H1 (cell line): ENCODE measurements around the gene ALDH1A3. TPM values are rescaled to one million over a fixed set of nuclear protein-coding genes. Genes with fewer than 3 reads are reported as not detected.
A peak's percentile ranks its signal among the peaks of the same experiment; 100 is the strongest.

ENCODE experiments used
- E2F6 ChIP-seq: IDR thresholded peaks from 2 replicates; pipeline ENCODE4 v1.6.1; 2012; ENCODE audit warnings: inconsistent platforms
- EZH2 ChIP-seq: fragments of 200-600 bp; sonication (generic); IDR thresholded peaks from 2 replicates; pipeline ENCODE4 v1.7.1; 2012; ENCODE audit warnings: low read depth, mild to moderate bottlenecking, moderate library complexity, low read length, inconsistent platforms; ENCODE audit not compliant: severe bottlenecking
- KDM5A ChIP-seq: fragments of 200-600 bp; IDR thresholded peaks from 2 replicates; pipeline ENCODE4 v1.7.1; 2012; ENCODE audit warnings: mild to moderate bottlenecking, low read length, inconsistent platforms, mixed read lengths
- YY1 ChIP-seq: IDR thresholded peaks from 2 replicates; pipeline ENCODE4 v1.6.1; 2011; ENCODE audit warnings: low read depth, mild to moderate bottlenecking, low read length
- polyA plus RNA-seq, 7 experiments: library from polyadenylated mRNA; depleted of rRNA in 3 of 7; stranded (reverse) in 5 of 7; unstranded in 2 of 7; fragments of >200 nt in 5 of 7; fragments of 200-250 nt in 2 of 7; gene quantifications; 1 replicate in 5 of 7; 2 replicates in 1 of 7; 4 replicates in 1 of 7; pipeline versions ENCODE4 v1.2.1 to v1.2.3, GENCODE V29; 2011 to 2013; ENCODE audit warnings: missing spikeins in 2 of 7, mixed read lengths in 2 of 7
- total RNA-seq: library from RNA; stranded (reverse); fragmentation: NEBNext Ultra II Directional; extraction: Animal tissue kit (Norgen Biotek cat#: 25700); gene quantifications from 2 replicates; pipeline ENCODE4 v1.2.1, GENCODE V29; 2021
- TF ChIP-seq, protein P1 (sequence below), 3 experiments: IDR thresholded peaks; 1 replicate in 2 of 3; 2 replicates in 1 of 3; pipeline versions ENCODE4 v1.5.1 to v1.6.1; 2011; ENCODE audit warnings: low read length in 3 of 3, mild to moderate bottlenecking in 3 of 3, inconsistent platforms in 2 of 3, low read depth in 1 of 3, moderate library complexity in 1 of 3; ENCODE audit not compliant: insufficient read depth in 1 of 3; ENCODE audit errors: control extremely low read depth in 1 of 3
- TF ChIP-seq, protein P2 (sequence below): fragments of 300-600 bp; sonication (generic); IDR thresholded peaks from 2 replicates; pipeline ENCODE4 v1.7.1; 2012; ENCODE audit warnings: low read length, moderate library complexity, mild to moderate bottlenecking, inconsistent platforms; ENCODE audit not compliant: insufficient replicate concordance

The ALDH1A3 gene
- total and polyA plus RNA-seq, 2 of the 8 experiments (the other 6 are each of a cell fraction or from before 2014, with no cell fraction given), result 2.2 to 5.5 TPM

- TF ChIP-seq, protein P1, sequence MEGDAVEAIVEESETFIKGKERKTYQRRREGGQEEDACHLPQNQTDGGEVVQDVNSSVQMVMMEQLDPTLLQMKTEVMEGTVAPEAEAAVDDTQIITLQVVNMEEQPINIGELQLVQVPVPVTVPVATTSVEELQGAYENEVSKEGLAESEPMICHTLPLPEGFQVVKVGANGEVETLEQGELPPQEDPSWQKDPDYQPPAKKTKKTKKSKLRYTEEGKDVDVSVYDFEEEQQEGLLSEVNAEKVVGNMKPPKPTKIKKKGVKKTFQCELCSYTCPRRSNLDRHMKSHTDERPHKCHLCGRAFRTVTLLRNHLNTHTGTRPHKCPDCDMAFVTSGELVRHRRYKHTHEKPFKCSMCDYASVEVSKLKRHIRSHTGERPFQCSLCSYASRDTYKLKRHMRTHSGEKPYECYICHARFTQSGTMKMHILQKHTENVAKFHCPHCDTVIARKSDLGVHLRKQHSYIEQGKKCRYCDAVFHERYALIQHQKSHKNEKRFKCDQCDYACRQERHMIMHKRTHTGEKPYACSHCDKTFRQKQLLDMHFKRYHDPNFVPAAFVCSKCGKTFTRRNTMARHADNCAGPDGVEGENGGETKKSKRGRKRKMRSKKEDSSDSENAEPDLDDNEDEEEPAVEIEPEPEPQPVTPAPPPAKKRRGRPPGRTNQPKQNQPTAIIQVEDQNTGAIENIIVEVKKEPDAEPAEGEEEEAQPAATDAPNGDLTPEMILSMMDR (IDR thresholded peaks at IDR 0.05; ENCODE audit: control extremely low read depth in 1 of 3, insufficient read depth in 1 of 3, low read depth in 1 of 3, low read length in 3 of 3), result peak; percentile 88 to 95 (median 92)
- TF ChIP-seq, protein P2, sequence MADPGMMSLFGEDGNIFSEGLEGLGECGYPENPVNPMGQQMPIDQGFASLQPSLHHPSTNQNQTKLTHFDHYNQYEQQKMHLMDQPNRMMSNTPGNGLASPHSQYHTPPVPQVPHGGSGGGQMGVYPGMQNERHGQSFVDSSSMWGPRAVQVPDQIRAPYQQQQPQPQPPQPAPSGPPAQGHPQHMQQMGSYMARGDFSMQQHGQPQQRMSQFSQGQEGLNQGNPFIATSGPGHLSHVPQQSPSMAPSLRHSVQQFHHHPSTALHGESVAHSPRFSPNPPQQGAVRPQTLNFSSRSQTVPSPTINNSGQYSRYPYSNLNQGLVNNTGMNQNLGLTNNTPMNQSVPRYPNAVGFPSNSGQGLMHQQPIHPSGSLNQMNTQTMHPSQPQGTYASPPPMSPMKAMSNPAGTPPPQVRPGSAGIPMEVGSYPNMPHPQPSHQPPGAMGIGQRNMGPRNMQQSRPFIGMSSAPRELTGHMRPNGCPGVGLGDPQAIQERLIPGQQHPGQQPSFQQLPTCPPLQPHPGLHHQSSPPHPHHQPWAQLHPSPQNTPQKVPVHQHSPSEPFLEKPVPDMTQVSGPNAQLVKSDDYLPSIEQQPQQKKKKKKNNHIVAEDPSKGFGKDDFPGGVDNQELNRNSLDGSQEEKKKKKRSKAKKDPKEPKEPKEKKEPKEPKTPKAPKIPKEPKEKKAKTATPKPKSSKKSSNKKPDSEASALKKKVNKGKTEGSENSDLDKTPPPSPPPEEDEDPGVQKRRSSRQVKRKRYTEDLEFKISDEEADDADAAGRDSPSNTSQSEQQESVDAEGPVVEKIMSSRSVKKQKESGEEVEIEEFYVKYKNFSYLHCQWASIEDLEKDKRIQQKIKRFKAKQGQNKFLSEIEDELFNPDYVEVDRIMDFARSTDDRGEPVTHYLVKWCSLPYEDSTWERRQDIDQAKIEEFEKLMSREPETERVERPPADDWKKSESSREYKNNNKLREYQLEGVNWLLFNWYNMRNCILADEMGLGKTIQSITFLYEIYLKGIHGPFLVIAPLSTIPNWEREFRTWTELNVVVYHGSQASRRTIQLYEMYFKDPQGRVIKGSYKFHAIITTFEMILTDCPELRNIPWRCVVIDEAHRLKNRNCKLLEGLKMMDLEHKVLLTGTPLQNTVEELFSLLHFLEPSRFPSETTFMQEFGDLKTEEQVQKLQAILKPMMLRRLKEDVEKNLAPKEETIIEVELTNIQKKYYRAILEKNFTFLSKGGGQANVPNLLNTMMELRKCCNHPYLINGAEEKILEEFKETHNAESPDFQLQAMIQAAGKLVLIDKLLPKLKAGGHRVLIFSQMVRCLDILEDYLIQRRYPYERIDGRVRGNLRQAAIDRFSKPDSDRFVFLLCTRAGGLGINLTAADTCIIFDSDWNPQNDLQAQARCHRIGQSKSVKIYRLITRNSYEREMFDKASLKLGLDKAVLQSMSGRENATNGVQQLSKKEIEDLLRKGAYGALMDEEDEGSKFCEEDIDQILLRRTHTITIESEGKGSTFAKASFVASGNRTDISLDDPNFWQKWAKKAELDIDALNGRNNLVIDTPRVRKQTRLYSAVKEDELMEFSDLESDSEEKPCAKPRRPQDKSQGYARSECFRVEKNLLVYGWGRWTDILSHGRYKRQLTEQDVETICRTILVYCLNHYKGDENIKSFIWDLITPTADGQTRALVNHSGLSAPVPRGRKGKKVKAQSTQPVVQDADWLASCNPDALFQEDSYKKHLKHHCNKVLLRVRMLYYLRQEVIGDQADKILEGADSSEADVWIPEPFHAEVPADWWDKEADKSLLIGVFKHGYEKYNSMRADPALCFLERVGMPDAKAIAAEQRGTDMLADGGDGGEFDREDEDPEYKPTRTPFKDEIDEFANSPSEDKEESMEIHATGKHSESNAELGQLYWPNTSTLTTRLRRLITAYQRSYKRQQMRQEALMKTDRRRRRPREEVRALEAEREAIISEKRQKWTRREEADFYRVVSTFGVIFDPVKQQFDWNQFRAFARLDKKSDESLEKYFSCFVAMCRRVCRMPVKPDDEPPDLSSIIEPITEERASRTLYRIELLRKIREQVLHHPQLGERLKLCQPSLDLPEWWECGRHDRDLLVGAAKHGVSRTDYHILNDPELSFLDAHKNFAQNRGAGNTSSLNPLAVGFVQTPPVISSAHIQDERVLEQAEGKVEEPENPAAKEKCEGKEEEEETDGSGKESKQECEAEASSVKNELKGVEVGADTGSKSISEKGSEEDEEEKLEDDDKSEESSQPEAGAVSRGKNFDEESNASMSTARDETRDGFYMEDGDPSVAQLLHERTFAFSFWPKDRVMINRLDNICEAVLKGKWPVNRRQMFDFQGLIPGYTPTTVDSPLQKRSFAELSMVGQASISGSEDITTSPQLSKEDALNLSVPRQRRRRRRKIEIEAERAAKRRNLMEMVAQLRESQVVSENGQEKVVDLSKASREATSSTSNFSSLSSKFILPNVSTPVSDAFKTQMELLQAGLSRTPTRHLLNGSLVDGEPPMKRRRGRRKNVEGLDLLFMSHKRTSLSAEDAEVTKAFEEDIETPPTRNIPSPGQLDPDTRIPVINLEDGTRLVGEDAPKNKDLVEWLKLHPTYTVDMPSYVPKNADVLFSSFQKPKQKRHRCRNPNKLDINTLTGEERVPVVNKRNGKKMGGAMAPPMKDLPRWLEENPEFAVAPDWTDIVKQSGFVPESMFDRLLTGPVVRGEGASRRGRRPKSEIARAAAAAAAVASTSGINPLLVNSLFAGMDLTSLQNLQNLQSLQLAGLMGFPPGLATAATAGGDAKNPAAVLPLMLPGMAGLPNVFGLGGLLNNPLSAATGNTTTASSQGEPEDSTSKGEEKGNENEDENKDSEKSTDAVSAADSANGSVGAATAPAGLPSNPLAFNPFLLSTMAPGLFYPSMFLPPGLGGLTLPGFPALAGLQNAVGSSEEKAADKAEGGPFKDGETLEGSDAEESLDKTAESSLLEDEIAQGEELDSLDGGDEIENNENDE, result no peak
- no peak for TF ChIP-seq E2F6
- TF ChIP-seq EZH2, result no peak
- no peak for TF ChIP-seq KDM5A
- TF ChIP-seq YY1, result 0 out of 2 replicates have a peak, but pooled peaks have one; percentile 8
These were observed 10.3 kb upstream of the ALDH1A3 start (continued) for GRCh38 chr15:100869151-100869999.
